ENCODE results near the gene AKNA. TPM values are rescaled to one million over a fixed set of nuclear protein-coding genes. Genes with fewer than 3 reads are reported as not detected.

Gene AKNA
- total and polyA plus RNA-seq, 4 donors, result 29.5 to 79.5 (median 48.6) TPM

GRCh38 chr9:114348906-114349482 is 38.8 kb downstream of the AKNA start:
- peak; percentile 23 to 59 (median 42) for DNase-seq
- Histone ChIP-seq H3K4me1 (ENCODE audit: control insufficient read depth in 5 of 5, insufficient read depth in 5 of 5, low read length in 5 of 5) (peaks cover 0 to 6% (median 4%) of the 10 kb centered on the region in 5 donors), H3K27ac (ENCODE audit: low read depth in 1 of 2, low read length in 1 of 2) (peak overlapping the region in 1 of 2 donors; percentile 76), H3K9ac (ENCODE audit: insufficient read depth in 1 of 2, low read length in 2 of 2) (no peak overlapping the region), H3K36me3 (ENCODE audit: control insufficient read depth in 4 of 4, insufficient read depth in 4 of 4, low read length in 4 of 4) (peaks cover 0 to 59% (median 45%) of the 10 kb centered on the region in 4 donors), H3K9me3 (ENCODE audit: control insufficient read depth in 4 of 4, insufficient read depth in 3 of 4, low read length in 3 of 4) (no peaks in the 10 kb centered on the region), H3K4me3 (no peak overlapping the region), H3K27me3 (ENCODE audit: control insufficient read depth in 3 of 3, insufficient read depth in 3 of 3, low read length in 2 of 3) (no peaks in the 10 kb centered on the region)
- peak; percentile 92 for ATAC-seq (ENCODE audit: insufficient read depth, low FRiP score)
- TF ChIP-seq CTCF (IDR thresholded peaks at IDR 0.05; ENCODE audit: control extremely low read depth, extremely low read depth), result no peak
- 28 to 36% methylated on average over 8 to 9 of the region's 9 CpGs for WGBS, 2 donors

DNA sequence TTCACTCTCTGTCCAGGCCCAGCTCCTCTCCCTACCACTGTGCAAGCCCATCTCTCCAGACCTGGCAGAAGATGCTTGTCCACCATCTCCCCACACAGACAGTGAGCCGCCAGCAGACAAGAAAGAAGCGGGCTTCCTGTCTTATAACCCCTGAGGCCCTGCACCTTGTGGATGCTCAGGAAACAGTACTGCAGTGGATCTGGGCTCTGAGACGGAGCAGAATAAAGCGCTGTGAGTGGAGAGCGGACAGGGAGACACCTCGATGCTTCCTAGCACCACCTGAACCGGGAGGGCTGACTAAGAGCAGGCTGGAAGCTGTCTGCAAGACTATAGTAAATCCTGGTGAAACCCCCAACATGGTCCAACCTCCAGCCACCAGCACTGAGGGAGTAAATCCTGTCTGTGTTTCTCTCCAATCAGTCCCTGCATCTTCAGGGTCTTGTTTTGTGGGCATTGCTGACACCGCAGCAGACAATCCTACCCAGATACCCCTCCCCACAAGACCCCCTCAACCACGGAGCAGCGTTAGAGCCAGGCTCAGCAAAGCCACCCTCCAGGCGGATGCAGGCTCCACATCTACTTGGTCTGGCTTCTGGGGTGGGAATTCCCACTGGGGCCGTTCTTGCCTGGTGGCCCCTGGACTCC is 39.4 kb downstream of the AKNA start:
- Histone ChIP-seq H3K4me3 (no peak overlapping the region), H3K36me3 (ENCODE audit: control insufficient read depth in 4 of 4, insufficient read depth in 4 of 4, low read length in 4 of 4) (peaks cover 0 to 63% (median 46%) of the 10 kb centered on the region in 4 donors), H3K27ac (ENCODE audit: low read depth in 1 of 2, low read length in 1 of 2) (peak overlapping the region in 1 of 2 donors; percentile 55), H3K4me1 (ENCODE audit: control insufficient read depth in 5 of 5, insufficient read depth in 5 of 5, low read length in 5 of 5) (peaks cover 0 to 6% (median 4%) of the 10 kb centered on the region in 5 donors), H3K9ac (ENCODE audit: insufficient read depth in 1 of 2, low read length in 2 of 2) (no peak overlapping the region), H3K27me3 (ENCODE audit: control insufficient read depth in 3 of 3, insufficient read depth in 3 of 3, low read length in 2 of 3) (no peaks in the 10 kb centered on the region), H3K9me3 (ENCODE audit: control insufficient read depth in 4 of 4, insufficient read depth in 3 of 4, low read length in 3 of 4) (no peaks in the 10 kb centered on the region)
- ATAC-seq (ENCODE audit: insufficient read depth, low FRiP score), result no peak
- TF ChIP-seq CTCF (IDR thresholded peaks at IDR 0.05; ENCODE audit: control extremely low read depth, extremely low read depth), result no peak
- no peak for DNase-seq
- WGBS, 2 donors, result 87 to 93% methylated on average over 12 of the region's 12 CpGs

DNA sequence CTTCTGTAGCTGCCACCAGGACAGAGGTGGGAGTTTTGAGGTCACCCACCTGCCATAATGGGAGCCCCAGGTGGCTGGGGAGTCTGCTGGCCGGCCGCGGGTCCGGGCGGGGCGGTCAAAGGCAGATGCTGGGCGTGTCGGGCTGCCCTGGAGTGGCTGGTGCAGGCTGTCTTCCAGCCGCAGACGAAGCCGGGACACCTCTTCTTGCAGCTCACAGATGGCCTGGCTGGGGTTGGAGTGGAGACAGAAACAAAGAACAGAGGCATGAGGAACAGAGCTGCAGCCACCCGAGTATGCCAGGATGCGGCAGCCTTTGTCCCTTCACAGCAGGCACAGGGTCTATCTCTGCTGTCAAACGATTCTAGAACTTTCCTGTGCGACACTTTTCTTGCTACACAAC is 40.1 kb downstream of the AKNA start:
- WGBS, 2 donors, result 92 to 96% methylated on average over 15 of the region's 15 CpGs
- no peak overlapping the region for H3K27ac ChIP-seq (ENCODE audit: low read depth in 1 of 2, low read length in 1 of 2)

More for the DNA sequence above, 40.1 kb downstream of the AKNA start:
- DNase-seq (no peak), ATAC-seq (ENCODE audit: insufficient read depth, low FRiP score) (no peak)
- Histone ChIP-seq H3K36me3 (ENCODE audit: control insufficient read depth in 4 of 4, insufficient read depth in 4 of 4, low read length in 4 of 4) (peaks cover 0 to 69% (median 50%) of the 10 kb centered on the region in 4 donors), H3K27me3 (ENCODE audit: control insufficient read depth in 3 of 3, insufficient read depth in 3 of 3, low read length in 2 of 3) (no peaks in the 10 kb centered on the region), H3K9me3 (ENCODE audit: control insufficient read depth in 4 of 4, insufficient read depth in 3 of 4, low read length in 3 of 4) (no peaks in the 10 kb centered on the region), H3K9ac (ENCODE audit: insufficient read depth in 1 of 2, low read length in 2 of 2) (no peak overlapping the region), H3K4me1 (ENCODE audit: control insufficient read depth in 5 of 5, insufficient read depth in 5 of 5, low read length in 5 of 5) (peaks cover 0 to 6% (median 4%) of the 10 kb centered on the region in 5 donors), H3K4me3 (no peak overlapping the region)
- no peak for TF ChIP-seq CTCF (IDR thresholded peaks at IDR 0.05; ENCODE audit: control extremely low read depth, extremely low read depth)

All from lung (tissue), 12 donors.